GM18519 (cell line): Measurements from ENCODE around the gene PTF1A.
"Not testable (repeated sequence)": the region's sequence is repeated elsewhere in the genome, so short reads cannot be mapped to it uniquely, and the experiment has no call there.

Experiments used
- ATAC-seq: cut with Tn5 transposase; IDR thresholded peaks from one replicate; pipeline ENCODE4 v1.9.1; 2021; ENCODE audit warnings: mild to moderate bottlenecking, moderate library complexity; ENCODE audit not compliant: unreplicated experiment, low FRiP score

Gene PTF1A

DNA sequence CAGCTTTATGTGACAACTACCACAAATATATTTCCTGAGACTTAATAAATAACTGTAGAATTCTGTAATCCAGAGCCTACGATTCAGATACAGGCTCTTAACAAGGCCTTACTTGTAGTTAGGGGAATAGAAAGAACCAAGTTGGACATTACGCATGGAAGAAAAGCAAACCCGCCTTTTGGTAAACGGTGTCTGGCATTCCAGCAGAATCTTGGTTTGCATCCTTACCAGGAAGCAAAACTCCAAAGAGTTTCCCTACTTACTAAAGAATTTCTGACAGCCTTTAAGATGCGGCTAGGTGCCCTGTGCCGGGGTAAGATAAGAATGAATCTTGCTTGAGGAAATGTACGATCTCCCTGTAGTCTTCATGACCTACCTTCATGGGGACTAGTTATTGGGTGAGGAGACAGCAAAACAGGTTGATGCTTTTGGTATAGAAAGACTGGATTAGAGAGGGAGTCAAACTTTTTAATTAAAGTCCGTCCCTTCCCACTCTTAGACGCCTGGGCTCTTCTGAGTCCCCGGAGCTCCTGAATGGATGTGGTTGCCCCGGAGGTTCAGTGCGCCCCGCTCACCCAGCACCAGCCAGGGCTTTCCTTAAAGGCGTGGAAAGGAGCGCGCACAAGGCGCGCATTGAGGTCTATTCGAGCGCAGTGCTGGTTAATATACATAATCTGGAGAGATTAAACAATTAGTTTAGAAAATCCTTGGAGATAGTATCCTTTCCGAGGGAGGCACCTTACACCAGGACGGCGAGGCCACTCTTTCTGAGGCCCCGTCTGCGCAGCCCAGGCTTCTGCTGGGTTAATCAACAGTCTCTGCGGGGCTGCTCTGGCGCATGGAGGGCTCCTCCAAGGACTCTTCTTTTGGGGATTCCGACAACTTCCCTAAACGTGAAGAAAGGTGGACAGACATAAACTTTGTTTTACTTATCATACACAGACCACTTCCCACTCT is 11.5 kb downstream of the PTF1A start:
- ATAC-seq: no peak

- ATAC-seq: no peak
Observed at GRCh38 chr10:23204773-23205172, 12.7 kb downstream of the PTF1A start.

DNA sequence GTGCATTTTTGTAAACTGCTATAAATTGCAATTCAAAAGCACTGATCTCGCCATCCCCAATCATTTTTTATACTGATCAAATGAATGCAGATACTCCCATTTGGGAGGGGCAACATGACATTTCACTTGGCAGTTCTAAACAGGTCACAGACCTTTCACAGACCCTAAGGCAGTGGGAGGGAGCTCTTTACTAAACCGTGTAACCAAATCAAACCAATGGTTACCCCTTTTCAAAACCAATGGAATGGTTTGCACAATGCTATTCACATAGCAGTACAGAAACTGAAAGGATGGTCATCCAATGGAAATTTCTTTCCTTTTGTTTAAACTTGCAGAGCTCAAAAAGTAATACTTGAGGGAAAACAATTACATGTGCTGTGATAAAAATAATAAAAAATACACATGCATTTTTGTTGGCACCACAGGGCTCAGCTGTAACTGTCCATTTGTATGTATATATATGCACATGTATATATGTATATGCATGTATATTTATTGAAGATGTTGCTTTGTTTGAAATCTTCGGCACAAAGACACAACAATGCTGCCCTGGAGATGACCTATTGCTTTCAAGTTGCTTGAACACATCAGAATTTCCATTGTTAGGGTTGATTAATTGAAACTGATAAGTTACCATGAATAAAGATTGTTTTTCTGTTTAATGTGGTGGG is 14.0 kb downstream of the PTF1A start:
- no peak for ATAC-seq

GRCh38 chr10:23217471-23217870 is 25.4 kb downstream of the PTF1A start:
- no peak for ATAC-seq

DNA sequence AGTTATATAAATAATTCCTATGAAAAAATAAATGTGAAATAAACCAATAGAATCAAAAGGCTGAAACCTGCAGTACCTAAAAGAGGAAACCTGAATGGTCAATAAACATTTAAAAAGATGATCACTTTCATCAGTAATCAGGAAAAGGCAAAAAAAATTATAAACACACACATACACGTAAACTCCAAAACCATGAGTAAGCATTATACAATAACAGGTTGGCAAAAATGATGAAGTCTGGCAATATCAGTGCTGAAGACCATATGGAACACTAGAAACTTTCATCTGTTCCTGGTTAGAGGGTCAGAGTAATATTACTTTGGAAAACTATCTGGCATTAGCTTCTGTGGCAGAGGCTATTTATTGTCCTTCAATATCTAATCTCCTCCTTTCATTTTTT is 38.5 kb downstream of the PTF1A start:
- ATAC-seq: no peak

DNA sequence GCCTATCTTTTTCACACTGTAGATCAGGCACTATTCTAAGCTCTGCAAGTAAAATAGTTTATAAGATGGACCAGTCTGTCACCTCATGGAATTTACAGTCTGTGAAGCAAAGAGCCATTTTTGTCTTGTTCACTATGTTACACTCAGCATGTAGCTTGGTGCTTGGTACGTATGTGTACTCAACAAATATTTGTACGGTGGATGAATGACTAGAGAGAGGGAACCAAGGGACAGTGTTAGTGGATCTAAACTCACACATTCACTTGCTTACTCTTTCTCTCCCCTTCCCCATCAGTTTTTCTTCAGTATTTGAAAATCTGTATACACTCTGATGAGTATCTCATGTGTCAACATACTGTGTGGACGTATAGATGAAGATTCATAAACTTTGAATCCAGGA is 45.9 kb downstream of the PTF1A start:
- no peak for ATAC-seq

- ATAC-seq: not testable (repeated sequence)
Observed at GRCh38 chr10:23241779-23242178, 49.7 kb downstream of the PTF1A start.
